HG03139 (cell line): ENCODE results near the gene MOB1B.

Experiments used
- ATAC-seq: cut with Tn5 transposase; IDR thresholded peaks from one replicate; pipeline ENCODE4 v1.9.1; 2021; ENCODE audit not compliant: unreplicated experiment

Gene MOB1B

GRCh38 chr4:70914000-70914399 is 11.8 kb downstream of the MOB1B start:
- no peak for ATAC-seq

- ATAC-seq: no peak
Measured at GRCh38 chr4:70914631-70915030, 12.5 kb downstream of the MOB1B start.

GRCh38 chr4:70915036-70915815 is 13.1 kb downstream of the MOB1B start:
- no peak for ATAC-seq

GRCh38 chr4:70915874-70916559 is 13.8 kb downstream of the MOB1B start:
- ATAC-seq: no peak

GRCh38 chr4:70920592-70920991 is 18.4 kb downstream of the MOB1B start:
- no peak for ATAC-seq

- no peak for ATAC-seq
Measured at GRCh38 chr4:70925418-70925817, 23.2 kb downstream of the MOB1B start.

- ATAC-seq: peak; percentile 90
Measured at GRCh38 chr4:70925899-70926635, 23.9 kb downstream of the MOB1B start.

GRCh38 chr4:70927502-70928137 is 25.5 kb downstream of the MOB1B start:
- peak; percentile 29 for ATAC-seq

GRCh38 chr4:70930530-70931256 is 28.5 kb downstream of the MOB1B start:
- no peak for ATAC-seq

GRCh38 chr4:70931347-70931746 is 29.2 kb downstream of the MOB1B start:
- ATAC-seq: no peak

- ATAC-seq: no peak
Measured at GRCh38 chr4:70932984-70933383, 30.8 kb downstream of the MOB1B start.

- ATAC-seq: no peak
Measured at GRCh38 chr4:70935038-70935695, 33.0 kb downstream of the MOB1B start.

GRCh38 chr4:70936200-70936787 is 34.1 kb downstream of the MOB1B start:
- no peak for ATAC-seq

GRCh38 chr4:70938086-70938485 is 35.9 kb downstream of the MOB1B start:
- ATAC-seq: no peak

- ATAC-seq: no peak
Measured at GRCh38 chr4:70940134-70940533, 38.0 kb downstream of the MOB1B start.

GRCh38 chr4:70943114-70943513 is 40.9 kb downstream of the MOB1B start:
- ATAC-seq: peak; percentile 63

- no peak for ATAC-seq
Measured at GRCh38 chr4:70945046-70945445, 42.9 kb downstream of the MOB1B start.

- no peak for ATAC-seq
Measured at GRCh38 chr4:70945452-70946055, 43.4 kb downstream of the MOB1B start.

GRCh38 chr4:70946939-70947338 is 44.8 kb downstream of the MOB1B start:
- ATAC-seq: no peak
